Peyer's patch (tissue), 4 donors: ENCODE data around the gene TMED7.

Source experiments
- CTCF ChIP-seq, 6 experiments: fragments of 450-650 bp in 4 of 6; fragments of 200-600 bp in 2 of 6; sonication (generic) in 1 of 6; IDR thresholded peaks; one replicate each; pipeline ENCODE4 v1.5.1; 2017 to 2019; ENCODE audit warnings: antibody characterized with exemption in 6 of 6, mild to moderate bottlenecking in 3 of 6, moderate library complexity in 1 of 6
- POLR2A ChIP-seq, 2 donors: fragments of 450-650 bp; IDR thresholded peaks; one replicate each; pipeline ENCODE4 v1.5.1; 2017; ENCODE audit warnings: antibody characterized with exemption in 2 of 2, mild to moderate bottlenecking in 2 of 2, moderate library complexity in 2 of 2

GRCh38 chr5:115611873-115612272 lies 14.0 kb downstream of the TMED7 start:
- TF ChIP-seq CTCF (IDR thresholded peaks at IDR 0.05) (no peak), POLR2A (IDR thresholded peaks at IDR 0.05) (no peak)
